Measurements from ENCODE around the gene CELSR1. TPM values are rescaled to one million over a fixed set of nuclear protein-coding genes. Genes with fewer than 3 reads are reported as not detected.

Gene CELSR1
- total and polyA plus RNA-seq, 2 donors from 2014 or later: 15.7 to 49.9 TPM

- Histone ChIP-seq H3K36me3 (ENCODE audit: control insufficient read depth in 2 of 3, insufficient read depth in 3 of 3, low read length in 3 of 3) (no peaks in the 10 kb centered on the region), H3K4me1 (ENCODE audit: control insufficient read depth in 2 of 3, insufficient read depth in 2 of 3, low read depth in 1 of 3, low read length in 3 of 3) (peaks cover 0 to 18% (median 11%) of the 10 kb centered on the region in 3 donors), H3K4me3 (ENCODE audit: low read length in 3 of 3) (no peak overlapping the region), H3K27ac (ENCODE audit: low read depth in 2 of 2, low read length in 2 of 2) (no peak overlapping the region), H3K27me3 (ENCODE audit: control insufficient read depth, insufficient read depth, low read length) (no peaks in the 10 kb centered on the region), H3K9me3 (ENCODE audit: control insufficient read depth in 2 of 3, insufficient read depth in 1 of 3, low read length in 3 of 3) (no peaks in the 10 kb centered on the region), H3K9ac (ENCODE audit: low read length in 3 of 3) (no peak overlapping the region)
- intact Hi-C loops (cut with DNase I): no loop called here
- DNase-seq (no peak), FAIRE-seq (no peak)
- TF ChIP-seq CTCF (IDR thresholded peaks at IDR 0.05; ENCODE audit: borderline replicate concordance, extremely low read depth, insufficient read depth): no peak
Observed at GRCh38 chr22:46414704-46415103, 122.7 kb downstream of the CELSR1 start.

- H3K4me3 ChIP-seq (ENCODE audit: low read length in 3 of 3): no peak overlapping the region
- no peaks in the 10 kb centered on the region for H3K9me3 ChIP-seq (ENCODE audit: control insufficient read depth in 2 of 3, insufficient read depth in 1 of 3, low read length in 3 of 3)
- no peak for DNase-seq
- intact Hi-C loops (cut with DNase I): no loop called here
- no peaks in the 10 kb centered on the region for H3K36me3 ChIP-seq (ENCODE audit: control insufficient read depth in 2 of 3, insufficient read depth in 3 of 3, low read length in 3 of 3)
- H3K9ac ChIP-seq (ENCODE audit: low read length in 3 of 3): no peak overlapping the region
- H3K4me1 ChIP-seq (ENCODE audit: control insufficient read depth in 2 of 3, insufficient read depth in 2 of 3, low read depth in 1 of 3, low read length in 3 of 3): peaks cover 0 to 16% (median 11%) of the 10 kb centered on the region in 3 donors
- no peak overlapping the region for H3K27ac ChIP-seq (ENCODE audit: low read depth in 2 of 2, low read length in 2 of 2)
- FAIRE-seq: no peak
- TF ChIP-seq CTCF (IDR thresholded peaks at IDR 0.05; ENCODE audit: borderline replicate concordance, extremely low read depth, insufficient read depth): no peak
- no peaks in the 10 kb centered on the region for H3K27me3 ChIP-seq (ENCODE audit: control insufficient read depth, insufficient read depth, low read length)
Observed at GRCh38 chr22:46413725-46414379, 123.6 kb downstream of the CELSR1 start.

GRCh38 chr22:46411347-46411746 lies 126.1 kb downstream of the CELSR1 start:
- H3K27ac ChIP-seq (ENCODE audit: low read depth in 2 of 2, low read length in 2 of 2): no peak overlapping the region
- intact Hi-C loops (cut with DNase I): no loop called here
- peaks cover 0 to 6% (median 0%) of the 10 kb centered on the region in 3 donors for H3K4me1 ChIP-seq (ENCODE audit: control insufficient read depth in 2 of 3, insufficient read depth in 2 of 3, low read depth in 1 of 3, low read length in 3 of 3)
- H3K27me3 ChIP-seq (ENCODE audit: control insufficient read depth, insufficient read depth, low read length): no peaks in the 10 kb centered on the region
- no peak overlapping the region for H3K9ac ChIP-seq (ENCODE audit: low read length in 3 of 3)
- FAIRE-seq (no peak), DNase-seq (no peak)
- no peak for TF ChIP-seq CTCF (IDR thresholded peaks at IDR 0.05; ENCODE audit: borderline replicate concordance, extremely low read depth, insufficient read depth)
- no peak overlapping the region for H3K4me3 ChIP-seq (ENCODE audit: low read length in 3 of 3)
- H3K36me3 ChIP-seq (ENCODE audit: control insufficient read depth in 2 of 3, insufficient read depth in 3 of 3, low read length in 3 of 3): no peaks in the 10 kb centered on the region
- no peaks in the 10 kb centered on the region for H3K9me3 ChIP-seq (ENCODE audit: control insufficient read depth in 2 of 3, insufficient read depth in 1 of 3, low read length in 3 of 3)

All from kidney (tissue), 14 donors.